Astrocyte (in vitro differentiated cells and primary cell): Measurements from ENCODE around the gene KCNK2. TPM values are rescaled to one million over a fixed set of nuclear protein-coding genes. Genes with fewer than 3 reads are reported as not detected.

ENCODE experiments used
- DNase-seq: peaks from one replicate; pipeline ENCODE4 v3.0.0-alpha.2; 2010; ENCODE audit warnings: low read depth
- FAIRE-seq: peaks from 2 replicates; lab custom pipeline; 2011; peaks lifted over from hg19 to GRCh38; lab: Jason Lieb, UNC
- H2AFZ ChIP-seq: 2 replicates; pipeline ENCODE4 v1.6.0; 2012; ENCODE audit warnings: low read depth, low read length, inconsistent platforms
- H3K27ac ChIP-seq: 2 replicates; pipeline ENCODE4 v1.5.1; 2011; ENCODE audit warnings: low read depth, low read length, inconsistent platforms
- H3K27me3 ChIP-seq: 2 replicates; pipeline ENCODE4 v1.6.0; 2011; ENCODE audit warnings: low read length, inconsistent platforms; ENCODE audit not compliant: insufficient read depth
- H3K36me3 ChIP-seq: 2 replicates; pipeline ENCODE4 v1.5.1; 2011; ENCODE audit warnings: low read length, inconsistent platforms; ENCODE audit not compliant: insufficient read depth
- H3K4me1 ChIP-seq: 2 replicates; pipeline ENCODE4 v1.5.1; 2011; ENCODE audit warnings: low read length, inconsistent platforms; ENCODE audit not compliant: insufficient read depth
- H3K4me2 ChIP-seq: 2 replicates; pipeline ENCODE4 v1.6.0; 2012; ENCODE audit warnings: low read length, inconsistent platforms
- H3K4me3 ChIP-seq: 2 replicates; pipeline ENCODE4 v1.5.1; 2011; ENCODE audit warnings: low read depth, mild to moderate bottlenecking, low read length, inconsistent platforms; ENCODE audit not compliant: insufficient read depth
- H3K79me2 ChIP-seq: 2 replicates; pipeline ENCODE4 v1.6.0; 2012; ENCODE audit warnings: mild to moderate bottlenecking, low read length, inconsistent platforms; ENCODE audit not compliant: insufficient read depth
- H3K9ac ChIP-seq: 2 replicates; pipeline ENCODE4 v1.6.0; 2012; ENCODE audit warnings: mild to moderate bottlenecking, low read length, inconsistent platforms
- H3K9me3 ChIP-seq: 2 replicates; pipeline ENCODE4 v1.5.1; 2012; ENCODE audit warnings: low read depth, mild to moderate bottlenecking, low read length, inconsistent platforms; ENCODE audit not compliant: insufficient read depth
- H4K20me1 ChIP-seq: 2 replicates; pipeline ENCODE4 v1.6.0; 2012; ENCODE audit warnings: low read length, inconsistent platforms; ENCODE audit not compliant: insufficient read depth
- H3K27ac Mint-ChIP-seq: one replicate; pipeline ENCODE4 v1.8.0; 2021; ENCODE audit warnings: mild to moderate bottlenecking, mixed read lengths; ENCODE audit not compliant: unreplicated experiment
- H3K27me3 Mint-ChIP-seq: one replicate; pipeline ENCODE4 v1.8.0; 2021; ENCODE audit warnings: low read depth, mixed read lengths; ENCODE audit not compliant: unreplicated experiment
- H3K36me3 Mint-ChIP-seq: one replicate; pipeline ENCODE4 v1.8.0; 2021; ENCODE audit warnings: low read depth, mixed read lengths; ENCODE audit not compliant: unreplicated experiment
- H3K4me1 Mint-ChIP-seq: one replicate; pipeline ENCODE4 v1.8.0; 2021; ENCODE audit warnings: low read depth, mixed read lengths; ENCODE audit not compliant: unreplicated experiment
- H3K4me3 Mint-ChIP-seq: one replicate; pipeline ENCODE4 v1.8.0; 2021; ENCODE audit warnings: mild to moderate bottlenecking, moderate library complexity, mixed read lengths; ENCODE audit not compliant: unreplicated experiment
- H3K9me3 Mint-ChIP-seq: one replicate; pipeline ENCODE4 v1.8.0; 2021; ENCODE audit warnings: mild to moderate bottlenecking, mixed read lengths; ENCODE audit not compliant: unreplicated experiment
- EZH2 ChIP-seq: IDR thresholded peaks from 2 replicates; pipeline ENCODE4 v1.6.1; 2012; ENCODE audit warnings: mild to moderate bottlenecking, low read length, inconsistent platforms; ENCODE audit not compliant: insufficient read depth
- total RNA-seq: library from RNA; stranded (reverse); gene quantifications from 2 replicates; pipeline ENCODE4 v1.2.1, GENCODE V29; 2021
- TF ChIP-seq, protein P1 (sequence below): IDR thresholded peaks from 2 replicates; pipeline ENCODE4 v1.5.1; 2011; ENCODE audit warnings: low read depth, mild to moderate bottlenecking, inconsistent platforms, low read length, moderate library complexity; ENCODE audit not compliant: insufficient read depth

KCNK2 gene
- total RNA-seq, 1 donor from 2014 or later = 0.16 TPM

DNA sequence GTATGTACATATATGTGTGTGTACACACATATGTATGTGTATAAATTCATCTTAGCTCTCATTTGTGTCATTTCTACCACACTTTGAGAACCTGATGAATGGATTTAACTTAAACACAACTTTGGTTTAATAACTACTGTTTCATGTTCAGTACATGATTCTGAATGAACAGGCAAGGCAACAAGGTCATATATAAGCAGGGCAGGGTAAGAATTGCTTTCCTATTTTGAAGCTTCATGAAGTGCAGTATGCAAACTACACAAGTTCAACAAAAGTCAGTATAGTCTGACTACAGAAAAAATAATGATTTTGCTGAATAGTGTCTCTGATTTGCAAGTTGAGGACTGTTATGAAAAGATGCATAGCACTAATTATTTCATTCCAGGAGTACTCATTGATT is 127.6 kb downstream of the KCNK2 start:
- Histone ChIP-seq H3K4me2 (no peak overlapping the region), H4K20me1 (no peaks in the 10 kb centered on the region), H3K9ac (no peak overlapping the region), H3K27me3 (no peaks in the 10 kb centered on the region), H3K4me3 (no peak overlapping the region), H3K4me1 (no peaks in the 10 kb centered on the region), H3K27ac (no peak overlapping the region), H3K36me3 (no peaks in the 10 kb centered on the region), H2AFZ (no peak overlapping the region), H3K9me3 (no peaks in the 10 kb centered on the region), H3K79me2 (no peaks in the 10 kb centered on the region)
- no peaks in the 10 kb centered on the region for H3K36me3 Mint-ChIP-seq
- no peak for TF ChIP-seq EZH2
- TF ChIP-seq, protein P1, sequence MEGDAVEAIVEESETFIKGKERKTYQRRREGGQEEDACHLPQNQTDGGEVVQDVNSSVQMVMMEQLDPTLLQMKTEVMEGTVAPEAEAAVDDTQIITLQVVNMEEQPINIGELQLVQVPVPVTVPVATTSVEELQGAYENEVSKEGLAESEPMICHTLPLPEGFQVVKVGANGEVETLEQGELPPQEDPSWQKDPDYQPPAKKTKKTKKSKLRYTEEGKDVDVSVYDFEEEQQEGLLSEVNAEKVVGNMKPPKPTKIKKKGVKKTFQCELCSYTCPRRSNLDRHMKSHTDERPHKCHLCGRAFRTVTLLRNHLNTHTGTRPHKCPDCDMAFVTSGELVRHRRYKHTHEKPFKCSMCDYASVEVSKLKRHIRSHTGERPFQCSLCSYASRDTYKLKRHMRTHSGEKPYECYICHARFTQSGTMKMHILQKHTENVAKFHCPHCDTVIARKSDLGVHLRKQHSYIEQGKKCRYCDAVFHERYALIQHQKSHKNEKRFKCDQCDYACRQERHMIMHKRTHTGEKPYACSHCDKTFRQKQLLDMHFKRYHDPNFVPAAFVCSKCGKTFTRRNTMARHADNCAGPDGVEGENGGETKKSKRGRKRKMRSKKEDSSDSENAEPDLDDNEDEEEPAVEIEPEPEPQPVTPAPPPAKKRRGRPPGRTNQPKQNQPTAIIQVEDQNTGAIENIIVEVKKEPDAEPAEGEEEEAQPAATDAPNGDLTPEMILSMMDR = no peak
- H3K27me3 Mint-ChIP-seq = no peaks in the 10 kb centered on the region
- no peak overlapping the region for H3K27ac Mint-ChIP-seq
- DNase-seq (no peak), FAIRE-seq (no peak)
- no peak overlapping the region for H3K4me3 Mint-ChIP-seq
- H3K9me3 Mint-ChIP-seq = peaks cover 3% of the 10 kb centered on the region
- no peaks in the 10 kb centered on the region for H3K4me1 Mint-ChIP-seq

DNA sequence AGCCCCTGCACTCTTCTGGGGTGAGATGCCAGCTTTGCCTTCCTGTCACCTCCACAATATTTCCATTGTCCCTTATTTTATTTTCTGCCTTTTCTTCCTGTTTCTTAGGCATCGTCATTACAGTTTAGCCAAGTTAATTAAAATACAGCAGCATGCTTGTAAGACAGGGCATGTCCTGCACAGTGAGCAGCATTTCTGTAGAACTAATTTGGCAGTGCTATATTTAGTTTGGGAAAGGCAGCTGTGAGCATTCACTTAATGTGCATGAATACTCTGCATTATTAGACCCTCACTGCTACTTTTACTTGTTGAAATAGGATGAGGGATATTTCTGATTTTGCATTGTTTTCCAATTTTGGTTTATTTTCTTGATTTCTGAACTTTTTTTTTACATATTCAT is 133.3 kb downstream of the KCNK2 start:
- FAIRE-seq = no peak
- H3K36me3 Mint-ChIP-seq = no peaks in the 10 kb centered on the region
- no peaks in the 10 kb centered on the region for H3K4me1 Mint-ChIP-seq
- Histone ChIP-seq H2AFZ (no peak overlapping the region), H3K79me2 (no peaks in the 10 kb centered on the region), H3K27me3 (no peaks in the 10 kb centered on the region), H3K4me1 (no peaks in the 10 kb centered on the region), H3K4me2 (no peak overlapping the region), H3K9ac (no peak overlapping the region), H3K9me3 (no peaks in the 10 kb centered on the region), H3K4me3 (no peak overlapping the region), H3K27ac (no peak overlapping the region), H3K36me3 (no peaks in the 10 kb centered on the region), H4K20me1 (no peaks in the 10 kb centered on the region)
- H3K4me3 Mint-ChIP-seq = no peak overlapping the region
- no peak for TF ChIP-seq EZH2
- TF ChIP-seq, protein P1 = no peak
- no peak overlapping the region for H3K27ac Mint-ChIP-seq
- DNase-seq = no peak
- no peaks in the 10 kb centered on the region for H3K27me3 Mint-ChIP-seq
- H3K9me3 Mint-ChIP-seq = peaks cover 3% of the 10 kb centered on the region

DNA sequence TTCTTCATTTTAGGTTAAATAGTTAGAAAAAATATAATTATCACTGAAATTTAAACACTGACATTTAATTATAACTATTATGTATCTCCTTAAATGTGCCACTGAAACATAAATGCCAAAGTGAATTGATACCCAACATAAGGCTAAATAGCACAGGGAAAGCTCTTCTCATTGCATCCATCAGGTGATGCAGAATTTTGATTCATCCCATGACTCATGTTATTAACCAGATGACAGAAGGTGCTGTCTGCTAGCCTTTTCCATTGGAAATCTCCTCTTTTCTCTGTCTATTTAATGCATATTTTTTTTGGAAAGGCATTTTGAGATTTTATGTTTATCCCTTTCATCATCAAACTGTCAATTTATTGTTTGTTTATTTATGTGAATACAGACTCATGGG is 136.8 kb downstream of the KCNK2 start:
- no peaks in the 10 kb centered on the region for H3K9me3 ChIP-seq
- H3K79me2 ChIP-seq = no peaks in the 10 kb centered on the region
- no peak overlapping the region for H3K4me3 ChIP-seq
- DNase-seq = no peak
- no peak for TF ChIP-seq EZH2
- TF ChIP-seq, protein P1 = no peak
- Mint-ChIP-seq H3K27ac (no peak overlapping the region), H3K4me1 (no peaks in the 10 kb centered on the region), H3K9me3 (no peaks in the 10 kb centered on the region), H3K4me3 (no peak overlapping the region), H3K27me3 (no peaks in the 10 kb centered on the region), H3K36me3 (no peaks in the 10 kb centered on the region)
- H3K4me2 ChIP-seq = no peak overlapping the region
- no peak overlapping the region for H3K9ac ChIP-seq
- H3K27ac ChIP-seq = no peak overlapping the region
- H3K36me3 ChIP-seq = no peaks in the 10 kb centered on the region
- FAIRE-seq = no peak
- no peak overlapping the region for H2AFZ ChIP-seq
- no peaks in the 10 kb centered on the region for H3K4me1 ChIP-seq
- H3K27me3 ChIP-seq = no peaks in the 10 kb centered on the region
- no peaks in the 10 kb centered on the region for H4K20me1 ChIP-seq
